ENCODE data around the gene TMEM181.
"Not testable (repeated sequence)": the region's sequence is repeated elsewhere in the genome, so short reads cannot be mapped to it uniquely, and the experiment has no call there.

Gene TMEM181

DNA sequence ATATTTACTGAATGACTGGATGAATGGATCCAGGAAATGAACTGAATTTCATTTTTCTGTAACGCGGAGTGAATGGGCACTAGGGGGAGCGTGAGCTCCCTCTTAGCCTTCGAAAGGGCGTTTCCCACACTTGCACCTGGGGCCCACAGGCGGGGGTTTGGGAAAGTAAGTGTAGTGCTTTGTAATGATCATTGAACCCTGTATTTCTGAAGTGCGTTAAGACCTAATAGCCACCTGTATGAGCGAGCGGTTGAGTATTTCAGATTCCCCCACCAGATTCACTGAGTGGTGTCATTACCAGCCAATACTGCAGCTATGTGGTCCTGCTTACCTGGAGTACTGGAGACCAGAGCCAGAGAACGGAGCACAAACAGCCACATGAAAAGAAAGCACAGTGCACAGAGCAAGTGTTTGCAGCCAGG lies 100.5 kb downstream of the TMEM181 start:
- Histone ChIP-seq H3K4me1 (no peaks in the 10 kb centered on the region), H3K9me3 (no peaks in the 10 kb centered on the region), H3K4me3 (no peak overlapping the region), H3K36me3 (replicated peaks) (no peaks in the 10 kb centered on the region), H3K27me3 (ENCODE audit: low read depth) (peaks cover 19% of the 10 kb centered on the region)
- in situ Hi-C loops (cut with MboI; ENCODE audit: low sequenced_read_pairs): no loop called here
- peak; percentile 22 to 49 for DNase-seq (ENCODE audit: low spot score in 2 of 2)

DNA sequence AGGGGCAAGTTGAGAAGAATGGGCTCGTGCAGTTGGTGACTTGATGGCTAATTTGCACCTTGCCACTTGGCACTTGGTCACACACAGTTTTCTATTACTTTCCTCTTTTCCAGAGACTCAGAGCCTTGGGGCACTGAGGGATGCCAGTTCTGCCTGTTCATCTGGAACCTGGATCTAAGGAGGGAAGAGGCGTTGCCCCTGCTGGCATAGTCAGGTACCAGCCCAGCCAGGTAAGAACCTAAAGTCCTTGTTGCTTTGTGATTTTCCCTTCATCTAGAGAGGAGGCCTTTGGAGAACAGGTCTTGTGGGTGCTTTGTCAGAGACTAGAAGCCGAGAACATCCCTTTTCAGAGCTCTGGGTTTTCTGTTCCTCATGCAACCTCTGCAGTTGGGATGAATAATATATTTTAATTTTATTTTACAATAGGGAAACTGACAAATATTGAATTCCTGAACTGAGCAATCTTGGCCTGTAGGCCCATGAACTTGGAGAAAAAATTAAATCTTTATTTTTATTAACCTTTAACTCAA lies 101.3 kb downstream of the TMEM181 start:
- Histone ChIP-seq H3K4me3 (no peak overlapping the region), H3K4me1 (no peaks in the 10 kb centered on the region), H3K9me3 (no peaks in the 10 kb centered on the region), H3K27me3 (ENCODE audit: low read depth) (peaks cover 27% of the 10 kb centered on the region), H3K36me3 (replicated peaks) (no peaks in the 10 kb centered on the region)
- in situ Hi-C loops (cut with MboI; ENCODE audit: low sequenced_read_pairs): no loop called here
- DNase-seq (ENCODE audit: low spot score in 2 of 2): no peak

DNA sequence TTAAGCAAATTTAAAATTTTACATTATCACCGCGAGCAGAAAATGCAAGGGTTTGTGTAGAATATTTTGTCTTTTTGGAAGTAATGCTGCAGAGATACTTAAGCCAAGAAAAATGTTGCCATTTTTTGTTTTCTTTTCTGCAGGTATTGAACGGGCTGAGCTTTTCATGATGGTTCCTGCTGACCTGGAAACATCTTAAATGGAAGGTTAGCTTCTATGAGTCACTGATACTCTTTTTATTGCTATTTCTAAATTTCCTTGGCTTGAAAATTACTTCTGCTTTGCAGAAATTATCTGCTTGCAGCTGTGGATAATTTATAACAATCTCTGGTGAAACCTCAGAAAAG lies 102.7 kb downstream of the TMEM181 start:
- Histone ChIP-seq H3K4me3 (no peak overlapping the region), H3K36me3 (replicated peaks) (no peaks in the 10 kb centered on the region), H3K9me3 (no peaks in the 10 kb centered on the region), H3K4me1 (no peaks in the 10 kb centered on the region), H3K27me3 (ENCODE audit: low read depth) (peaks cover 41% of the 10 kb centered on the region)
- in situ Hi-C loops (cut with MboI; ENCODE audit: low sequenced_read_pairs): no loop called here
- no peak for DNase-seq (ENCODE audit: low spot score in 2 of 2)

DNA sequence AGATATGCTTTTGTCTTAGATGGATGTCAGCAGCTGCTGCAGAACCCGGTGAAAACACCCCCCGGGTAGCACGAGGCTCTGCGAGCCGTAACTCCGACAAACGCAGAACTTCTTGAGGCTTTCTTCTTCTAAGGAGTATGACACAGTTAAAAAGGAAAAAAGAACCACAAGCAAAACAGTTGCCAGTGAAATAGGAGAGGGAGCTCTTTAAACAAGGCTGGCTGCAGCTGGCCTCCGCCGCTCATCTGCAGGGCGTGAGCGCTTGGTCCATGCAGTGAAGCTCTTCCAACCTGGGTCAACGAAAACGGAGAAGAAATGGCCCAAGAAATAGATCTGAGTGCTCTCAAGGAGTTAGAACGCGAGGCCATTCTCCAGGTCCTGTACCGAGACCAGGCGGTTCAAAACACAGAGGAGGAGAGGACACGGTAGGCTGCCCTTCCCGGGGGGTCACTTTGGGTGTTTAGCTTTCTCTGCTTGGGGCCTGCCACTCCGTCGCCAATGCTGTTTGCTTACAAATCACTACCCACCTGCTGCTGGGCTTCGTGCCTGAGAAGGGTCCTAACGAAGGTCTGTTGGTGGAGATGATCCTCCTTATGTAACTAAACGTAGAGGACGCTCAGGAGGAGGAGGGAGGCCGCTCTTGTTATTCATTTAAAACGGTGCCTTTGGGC lies 103.2 kb downstream of the TMEM181 start:
- H3K36me3 ChIP-seq (replicated peaks): no peaks in the 10 kb centered on the region
- H3K9me3 ChIP-seq: no peaks in the 10 kb centered on the region
- in situ Hi-C loops (cut with MboI; ENCODE audit: low sequenced_read_pairs): no loop called here
- H3K4me3 ChIP-seq: no peak overlapping the region
- H3K27me3 ChIP-seq (ENCODE audit: low read depth): peaks cover 46% of the 10 kb centered on the region
- no peaks in the 10 kb centered on the region for H3K4me1 ChIP-seq
- no peak for DNase-seq (ENCODE audit: low spot score in 2 of 2)

DNA sequence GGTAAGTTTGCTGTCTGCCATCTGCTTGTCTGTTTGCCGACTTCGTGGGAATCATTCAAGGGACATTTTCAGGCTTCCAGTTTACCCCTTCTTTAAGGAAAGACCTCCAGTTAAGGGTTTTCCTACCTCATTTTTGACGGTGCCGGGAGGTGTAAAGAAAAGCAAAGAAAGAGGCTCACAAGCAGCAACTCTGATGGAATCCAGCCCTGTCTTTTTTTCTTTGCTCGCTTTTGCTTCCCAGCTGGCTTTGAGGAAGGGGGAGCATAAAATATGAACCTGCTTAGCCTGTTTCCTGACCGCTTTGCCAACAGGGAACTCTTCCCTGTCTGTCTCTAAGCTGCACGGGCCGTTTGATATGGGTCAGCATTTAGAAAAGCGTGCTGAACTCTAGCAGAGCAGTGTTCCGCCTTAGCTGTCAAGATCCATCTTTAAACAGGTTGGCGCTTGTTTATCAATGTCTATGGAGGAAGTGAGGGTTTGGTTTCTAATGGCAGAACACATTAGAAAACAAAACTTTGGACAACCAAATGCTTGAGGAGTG lies 103.8 kb downstream of the TMEM181 start:
- Histone ChIP-seq H3K4me1 (no peaks in the 10 kb centered on the region), H3K27me3 (ENCODE audit: low read depth) (peaks cover 52% of the 10 kb centered on the region), H3K36me3 (replicated peaks) (no peaks in the 10 kb centered on the region), H3K4me3 (no peak overlapping the region), H3K9me3 (no peaks in the 10 kb centered on the region)
- no peak for DNase-seq (ENCODE audit: low spot score in 2 of 2)
- in situ Hi-C loops (cut with MboI; ENCODE audit: low sequenced_read_pairs): no loop called here

DNA sequence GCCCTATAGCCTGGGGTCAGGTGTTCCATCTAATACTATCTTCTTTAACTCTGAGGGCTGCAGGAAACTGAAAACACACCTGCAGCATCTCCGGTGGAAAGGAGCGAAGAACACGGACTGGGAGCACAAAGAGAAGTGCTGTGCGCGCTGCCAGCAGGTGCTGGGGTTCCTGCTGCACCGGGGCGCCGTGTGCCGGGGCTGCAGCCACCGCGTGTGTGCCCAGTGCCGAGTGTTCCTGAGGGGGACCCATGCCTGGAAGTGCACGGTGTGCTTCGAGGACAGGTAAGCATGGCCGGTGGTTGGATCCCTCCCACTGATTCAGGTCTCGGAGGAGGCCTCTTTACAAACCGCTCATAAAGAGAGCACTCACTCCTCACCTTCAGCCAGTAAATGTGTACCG lies 105.4 kb downstream of the TMEM181 start:
- in situ Hi-C loops (cut with MboI; ENCODE audit: low sequenced_read_pairs): no loop called here
- no peaks in the 10 kb centered on the region for H3K36me3 ChIP-seq (replicated peaks)
- no peaks in the 10 kb centered on the region for H3K4me1 ChIP-seq
- no peaks in the 10 kb centered on the region for H3K9me3 ChIP-seq
- peaks cover 66% of the 10 kb centered on the region for H3K27me3 ChIP-seq (ENCODE audit: low read depth)
- no peak for DNase-seq (ENCODE audit: low spot score in 2 of 2)
- H3K4me3 ChIP-seq: no peak overlapping the region

DNA sequence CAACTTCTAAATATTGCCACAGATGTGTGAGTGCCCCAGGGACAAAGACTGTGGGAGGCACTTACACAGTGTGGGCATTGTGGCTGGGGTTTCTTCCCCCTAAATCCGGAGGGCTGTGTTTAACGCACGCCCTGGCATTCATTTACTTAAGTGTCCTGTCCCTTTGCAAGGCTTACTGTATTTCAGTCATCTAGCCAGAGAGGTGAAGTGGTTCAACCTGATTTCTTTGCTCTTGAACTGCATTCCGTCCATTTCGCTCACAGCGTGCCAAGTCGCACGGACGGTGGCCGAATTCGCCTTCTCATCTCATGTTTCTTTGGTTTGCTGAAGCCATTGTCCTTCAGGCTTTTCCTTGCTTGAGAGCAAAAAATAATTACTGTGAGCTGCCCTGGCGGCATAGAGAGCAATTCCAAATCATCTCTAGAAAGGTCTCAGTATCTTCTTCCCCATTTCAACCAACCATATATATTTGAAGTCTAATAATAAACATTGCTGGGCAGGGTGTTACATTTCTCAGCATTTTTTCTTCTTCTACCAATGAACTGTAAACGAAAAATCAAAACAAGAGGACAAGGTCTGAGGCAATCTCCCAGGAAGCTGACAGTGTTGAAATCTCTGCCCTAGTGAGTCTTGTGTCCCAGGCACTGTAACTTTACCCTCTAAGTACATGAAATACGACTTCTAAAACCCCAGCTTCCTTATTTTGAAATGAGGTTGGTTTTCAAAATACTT lies 106.9 kb downstream of the TMEM181 start:
- no peaks in the 10 kb centered on the region for H3K4me1 ChIP-seq
- H3K9me3 ChIP-seq: no peaks in the 10 kb centered on the region
- no peak overlapping the region for H3K4me3 ChIP-seq
- DNase-seq (ENCODE audit: low spot score in 2 of 2): no peak
- H3K36me3 ChIP-seq (replicated peaks): no peaks in the 10 kb centered on the region
- H3K27me3 ChIP-seq (ENCODE audit: low read depth): peaks cover 70% of the 10 kb centered on the region
- in situ Hi-C loops (cut with MboI; ENCODE audit: low sequenced_read_pairs): no loop called here

DNA sequence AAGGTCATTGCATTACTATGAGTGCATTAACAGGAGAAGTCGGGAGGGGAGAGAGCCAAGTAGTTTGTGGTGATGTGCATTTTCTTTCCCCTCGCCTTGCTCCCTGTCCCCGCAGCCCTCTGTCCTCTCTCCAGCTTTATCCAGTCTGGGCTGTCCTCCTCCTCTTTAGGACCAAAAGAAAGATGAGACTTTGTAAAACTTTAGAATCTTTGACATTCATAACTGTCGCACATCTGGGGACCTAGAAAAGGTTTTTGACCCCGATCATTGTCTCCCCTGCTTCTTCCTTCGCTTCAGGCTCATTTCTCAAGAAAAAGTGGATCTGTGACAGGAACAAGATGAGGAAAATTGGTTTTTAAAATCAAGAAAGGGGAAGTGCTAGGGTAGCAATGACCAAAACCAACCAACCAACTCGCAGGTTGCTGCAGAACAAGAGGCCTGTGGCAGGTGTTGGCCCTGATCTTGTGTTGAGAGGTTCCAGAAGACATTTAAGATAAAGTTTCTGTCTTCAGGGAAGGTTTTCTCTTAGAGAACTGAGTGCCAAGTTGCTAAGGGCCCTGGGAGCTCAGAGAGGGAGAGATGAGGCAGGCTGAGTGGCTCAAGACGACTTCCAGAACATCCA lies 107.6 kb downstream of the TMEM181 start:
- H3K27me3 ChIP-seq (ENCODE audit: low read depth): peaks cover 67% of the 10 kb centered on the region
- H3K4me1 ChIP-seq: no peaks in the 10 kb centered on the region

DNA sequence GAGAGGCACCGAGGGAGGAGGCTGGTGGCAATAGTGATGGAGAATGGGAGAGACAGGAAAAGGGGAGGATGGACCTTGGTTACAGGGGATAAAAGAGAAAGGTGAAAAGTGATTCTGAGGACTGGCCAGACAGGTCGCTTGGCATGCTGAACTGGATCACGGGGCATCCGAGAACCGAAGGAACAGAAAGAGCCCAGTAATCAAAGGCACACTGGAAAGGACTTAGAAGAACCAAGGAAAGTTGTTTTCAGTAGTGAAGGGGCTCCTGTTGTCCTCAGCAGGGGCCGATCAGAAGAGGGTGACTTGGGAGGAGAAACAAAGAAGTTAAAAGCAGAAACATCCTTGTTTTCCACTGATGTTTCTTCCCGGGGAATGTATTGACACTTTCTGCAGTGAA lies 108.8 kb downstream of the TMEM181 start:
- Histone ChIP-seq H3K27me3 (ENCODE audit: low read depth) (peaks cover 63% of the 10 kb centered on the region), H3K9me3 (no peaks in the 10 kb centered on the region), H3K4me1 (no peaks in the 10 kb centered on the region), H3K36me3 (replicated peaks) (no peaks in the 10 kb centered on the region), H3K4me3 (no peak overlapping the region)
- no peak for DNase-seq (ENCODE audit: low spot score in 2 of 2)
- in situ Hi-C loops (cut with MboI; ENCODE audit: low sequenced_read_pairs): no loop called here

More for the DNA sequence above, 107.6 kb downstream of the TMEM181 start:
- H3K36me3 ChIP-seq (replicated peaks): no peaks in the 10 kb centered on the region
- no peaks in the 10 kb centered on the region for H3K9me3 ChIP-seq
- in situ Hi-C loops (cut with MboI; ENCODE audit: low sequenced_read_pairs): no loop called here
- no peak overlapping the region for H3K4me3 ChIP-seq
- no peak for DNase-seq (ENCODE audit: low spot score in 2 of 2)

DNA sequence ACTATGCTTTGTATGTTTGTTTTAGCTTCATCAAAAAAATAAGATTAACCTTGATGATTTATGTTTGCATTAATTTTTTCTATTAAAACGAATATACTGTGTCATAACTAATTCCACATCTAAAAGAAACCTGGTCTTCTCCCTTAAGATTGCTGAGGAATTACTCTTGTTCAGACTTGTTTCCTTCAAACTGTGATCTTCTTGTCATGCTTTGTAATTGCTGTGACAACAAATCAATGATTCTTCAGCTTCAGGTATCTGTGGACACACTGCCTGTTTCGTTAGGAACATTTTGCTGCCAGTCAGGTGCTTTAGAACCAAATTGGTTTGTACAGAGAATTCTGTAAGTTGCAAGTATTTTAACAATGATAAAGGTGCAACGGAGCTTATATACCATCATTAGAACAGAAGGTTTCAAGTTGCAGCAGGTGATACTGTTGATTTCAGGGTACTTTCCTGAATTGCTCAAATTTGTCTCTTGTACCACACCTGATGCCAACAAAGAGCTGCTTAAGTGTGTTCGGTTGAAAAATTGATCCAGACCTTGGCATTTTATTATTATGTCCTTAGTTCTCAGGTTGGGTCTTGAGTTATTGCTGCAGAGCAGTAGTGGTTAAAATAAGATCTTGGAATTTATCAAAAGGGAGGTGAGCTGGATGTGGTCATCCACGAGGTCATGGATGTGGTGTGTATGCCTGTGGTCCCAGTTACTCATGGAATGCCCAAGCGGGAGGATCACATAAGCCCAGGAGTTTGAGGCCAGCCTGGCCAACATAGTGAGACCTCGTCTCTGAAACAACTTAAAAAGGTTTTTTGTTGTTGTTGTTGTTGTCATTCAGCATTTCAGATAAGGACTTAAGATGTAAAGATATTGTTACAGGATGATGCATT lies 109.5 kb downstream of the TMEM181 start:
- Histone ChIP-seq H3K36me3 (replicated peaks) (no peaks in the 10 kb centered on the region), H3K27me3 (ENCODE audit: low read depth) (peaks cover 63% of the 10 kb centered on the region), H3K9me3 (no peaks in the 10 kb centered on the region), H3K4me3 (no peak overlapping the region), H3K4me1 (no peaks in the 10 kb centered on the region)
- no peak for DNase-seq (ENCODE audit: low spot score in 2 of 2)
- in situ Hi-C loops (cut with MboI; ENCODE audit: low sequenced_read_pairs): no loop called here

DNA sequence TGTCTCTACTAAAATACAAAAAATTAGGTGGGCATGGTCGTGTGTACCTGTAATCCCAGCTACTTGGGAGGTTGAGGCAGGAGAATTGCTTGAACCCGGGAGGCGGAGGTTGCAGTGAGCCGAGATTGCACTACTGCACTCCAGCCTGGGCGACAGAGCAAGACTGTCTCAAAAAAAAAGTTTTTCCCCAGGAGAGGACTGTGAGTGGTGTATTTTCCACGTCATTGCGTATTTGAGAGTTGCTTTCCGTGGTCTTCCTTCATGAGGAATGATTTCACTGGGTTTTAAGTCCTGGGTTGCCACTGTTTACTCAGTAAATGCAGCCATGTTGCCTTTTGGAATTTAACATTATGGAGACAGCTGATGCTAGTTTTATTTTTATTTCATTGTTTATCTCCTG lies 112.2 kb downstream of the TMEM181 start:
- in situ Hi-C loops (cut with MboI; ENCODE audit: low sequenced_read_pairs); H3K9me3 ChIP-seq; DNase-seq (ENCODE audit: low spot score in 2 of 2); H3K4me1 ChIP-seq; H3K4me3 ChIP-seq; H3K36me3 ChIP-seq (replicated peaks): not testable (repeated sequence)
- peaks cover 36% of the 10 kb centered on the region for H3K27me3 ChIP-seq (ENCODE audit: low read depth)

DNA sequence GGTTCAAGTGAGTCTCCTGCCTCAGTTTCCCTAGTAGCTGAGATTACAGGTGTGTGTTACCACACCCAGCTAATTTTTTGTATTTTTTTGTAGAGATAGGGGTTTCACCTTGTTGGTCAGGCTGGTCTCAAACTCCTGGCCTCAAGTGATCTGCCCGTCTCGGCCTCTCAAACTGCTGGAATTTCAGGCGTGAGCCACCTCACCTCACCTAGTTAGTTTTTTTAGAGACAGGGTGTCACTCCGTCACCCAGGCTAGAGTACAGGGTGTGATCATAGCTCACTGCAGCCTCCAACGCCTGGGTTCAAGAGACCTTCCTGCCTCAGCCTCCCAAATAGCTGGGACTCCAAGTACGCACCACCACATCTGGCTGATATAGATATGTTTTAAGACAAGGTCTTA lies 112.8 kb downstream of the TMEM181 start:
- no peak overlapping the region for H3K4me3 ChIP-seq
- no peaks in the 10 kb centered on the region for H3K9me3 ChIP-seq
- no peaks in the 10 kb centered on the region for H3K36me3 ChIP-seq (replicated peaks)
- in situ Hi-C loops (cut with MboI; ENCODE audit: low sequenced_read_pairs): no loop called here
- no peaks in the 10 kb centered on the region for H3K4me1 ChIP-seq
- no peak for DNase-seq (ENCODE audit: low spot score in 2 of 2)
- H3K27me3 ChIP-seq (ENCODE audit: low read depth): peaks cover 30% of the 10 kb centered on the region

DNA sequence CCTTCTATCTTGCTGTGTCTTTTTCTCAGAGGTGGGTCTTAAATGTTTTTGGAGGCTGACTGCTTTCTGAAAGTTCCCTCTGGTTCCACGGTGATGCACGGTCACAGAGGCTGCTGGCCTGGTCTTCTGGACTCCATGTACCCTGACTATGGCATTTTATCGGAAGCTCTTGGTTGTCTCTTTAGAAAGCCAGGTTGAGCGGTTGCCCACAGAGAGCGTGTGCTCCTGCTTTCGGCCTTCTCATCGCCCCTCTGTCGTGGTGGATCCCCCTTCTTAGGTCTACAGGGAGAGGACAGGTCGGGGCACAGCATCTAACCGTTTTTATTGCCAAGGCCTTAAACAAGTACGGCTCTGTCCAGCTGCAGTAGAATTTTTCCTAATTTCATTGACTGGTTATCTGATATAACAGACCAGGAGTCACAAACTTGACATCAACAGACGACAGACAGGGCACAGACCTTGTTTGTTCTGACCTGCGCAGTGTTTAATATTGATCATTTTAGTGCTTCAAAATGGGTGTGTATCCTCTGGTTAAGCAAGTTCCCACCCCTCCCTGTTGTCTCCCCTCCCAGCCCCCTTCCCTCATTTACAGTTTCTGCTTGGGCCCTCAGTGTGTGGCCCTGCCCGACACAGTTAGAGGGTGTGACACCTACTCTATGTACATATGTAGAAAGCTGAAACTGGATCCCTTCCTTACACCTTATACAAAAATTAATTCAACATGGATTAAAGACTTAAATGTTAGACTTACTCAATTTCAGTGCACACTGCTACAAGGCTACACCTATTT lies 114.6 kb downstream of the TMEM181 start:
- H3K4me1 ChIP-seq: no peaks in the 10 kb centered on the region
- no peak overlapping the region for H3K4me3 ChIP-seq
- peaks cover 11% of the 10 kb centered on the region; the same call in 1 of the 2 replicates for H3K27me3 ChIP-seq (ENCODE audit: low read depth)
- in situ Hi-C loops (cut with MboI; ENCODE audit: low sequenced_read_pairs): no loop called here
- H3K36me3 ChIP-seq (replicated peaks): no peaks in the 10 kb centered on the region
- DNase-seq (ENCODE audit: low spot score in 2 of 2): no peak
- no peaks in the 10 kb centered on the region for H3K9me3 ChIP-seq

All from HAP-1 (cell line).